ENCODE measurements around the gene SPATA32.

DNA sequence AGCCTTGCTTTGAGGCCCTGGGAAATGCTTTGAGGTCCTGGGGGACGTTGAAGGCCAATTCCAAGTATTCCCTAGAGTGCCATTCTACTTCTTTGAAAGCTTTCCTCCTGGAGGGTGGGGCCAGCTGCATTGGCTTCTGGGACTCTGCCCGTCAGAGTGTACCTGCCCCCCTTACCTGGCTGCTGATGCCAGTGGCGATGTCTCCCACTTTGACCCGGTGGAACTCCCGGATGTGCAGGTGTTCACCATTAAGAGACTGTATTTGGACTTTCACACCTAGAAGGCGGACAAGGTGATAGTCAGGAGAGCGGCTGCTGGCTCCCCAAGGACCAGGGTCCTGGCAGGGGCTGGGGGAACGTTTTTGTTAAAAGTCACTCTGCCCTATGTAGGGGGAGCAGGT is 3.1 kb upstream of the SPATA32 start:
- TF ChIP-seq POLR2AphosphoS5 (IDR thresholded peaks at IDR 0.05): no peak
- TF ChIP-seq, protein P1, sequence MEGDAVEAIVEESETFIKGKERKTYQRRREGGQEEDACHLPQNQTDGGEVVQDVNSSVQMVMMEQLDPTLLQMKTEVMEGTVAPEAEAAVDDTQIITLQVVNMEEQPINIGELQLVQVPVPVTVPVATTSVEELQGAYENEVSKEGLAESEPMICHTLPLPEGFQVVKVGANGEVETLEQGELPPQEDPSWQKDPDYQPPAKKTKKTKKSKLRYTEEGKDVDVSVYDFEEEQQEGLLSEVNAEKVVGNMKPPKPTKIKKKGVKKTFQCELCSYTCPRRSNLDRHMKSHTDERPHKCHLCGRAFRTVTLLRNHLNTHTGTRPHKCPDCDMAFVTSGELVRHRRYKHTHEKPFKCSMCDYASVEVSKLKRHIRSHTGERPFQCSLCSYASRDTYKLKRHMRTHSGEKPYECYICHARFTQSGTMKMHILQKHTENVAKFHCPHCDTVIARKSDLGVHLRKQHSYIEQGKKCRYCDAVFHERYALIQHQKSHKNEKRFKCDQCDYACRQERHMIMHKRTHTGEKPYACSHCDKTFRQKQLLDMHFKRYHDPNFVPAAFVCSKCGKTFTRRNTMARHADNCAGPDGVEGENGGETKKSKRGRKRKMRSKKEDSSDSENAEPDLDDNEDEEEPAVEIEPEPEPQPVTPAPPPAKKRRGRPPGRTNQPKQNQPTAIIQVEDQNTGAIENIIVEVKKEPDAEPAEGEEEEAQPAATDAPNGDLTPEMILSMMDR (IDR thresholded peaks at IDR 0.05): no peak
